ENCODE measurements around the gene SLC25A21.

DNA sequence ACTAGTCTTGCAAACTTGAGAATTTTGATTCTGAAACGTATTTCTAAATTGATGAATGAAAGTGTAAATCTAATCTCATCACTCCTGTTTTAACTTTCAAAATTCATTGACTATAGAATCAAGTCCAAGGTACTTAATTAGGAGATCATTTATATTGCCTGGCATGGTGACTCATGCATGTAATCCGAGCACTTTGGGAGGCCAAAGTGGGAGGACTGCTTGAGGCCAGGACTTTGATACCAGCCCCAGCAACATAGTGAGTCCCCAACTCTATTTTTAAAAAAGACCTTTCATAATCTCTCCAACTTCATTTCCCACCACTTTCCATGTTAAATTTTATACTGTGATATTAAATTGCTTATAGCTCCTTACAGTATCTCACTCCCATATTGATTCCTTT is 22.3 kb upstream of the SLC25A21 start:
- no peak for TF ChIP-seq CTCF (IDR thresholded peaks at IDR 0.05)
- no peak for TF ChIP-seq EP300 (IDR thresholded peaks at IDR 0.05)

All from stomach (tissue), 4 donors.